Measurements from ENCODE around the gene FAM174C.
A peak's percentile ranks its signal among the peaks of the same experiment; 100 is the strongest.

Gene FAM174C

DNA sequence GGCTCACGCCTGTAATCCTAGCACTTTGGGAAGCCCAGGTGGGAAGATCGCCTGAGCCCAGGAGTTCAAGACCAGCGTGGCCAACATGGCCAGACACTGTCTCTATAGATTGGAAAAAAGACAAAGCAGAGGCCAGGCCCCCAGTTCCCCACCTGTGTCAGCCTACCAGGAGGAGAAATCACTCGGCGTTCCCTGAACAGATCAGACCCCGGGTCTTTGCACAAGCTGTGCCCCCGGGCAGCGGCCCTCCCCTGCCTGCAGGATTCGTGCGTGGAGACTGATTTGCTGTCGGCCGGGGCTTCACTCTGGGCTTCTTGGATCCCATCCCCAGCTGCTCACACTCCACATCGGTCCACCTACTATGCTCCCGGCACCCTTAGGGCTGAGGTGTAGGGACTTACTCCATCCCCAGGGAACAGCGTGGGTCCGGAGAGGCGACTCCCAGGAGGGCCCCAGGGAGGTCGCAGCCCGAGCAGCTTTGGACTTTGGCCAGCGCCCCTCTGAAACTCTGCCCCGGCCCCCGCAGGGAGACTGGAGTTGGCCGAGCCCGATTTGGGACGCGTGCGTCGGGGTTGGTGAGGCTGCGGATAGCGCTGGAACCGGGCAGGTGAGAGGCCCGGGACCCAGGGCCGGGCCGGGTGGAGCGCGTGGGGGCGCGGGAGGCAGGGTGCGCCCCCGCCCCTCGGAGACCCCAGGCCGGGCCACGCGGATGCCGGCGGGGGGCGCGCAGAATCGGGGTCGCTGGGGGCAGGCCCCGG, 9.8 kb downstream of the FAM174C start:
- DNase-seq (ENCODE audit: low read depth in 2 of 2), result no peak

DNA sequence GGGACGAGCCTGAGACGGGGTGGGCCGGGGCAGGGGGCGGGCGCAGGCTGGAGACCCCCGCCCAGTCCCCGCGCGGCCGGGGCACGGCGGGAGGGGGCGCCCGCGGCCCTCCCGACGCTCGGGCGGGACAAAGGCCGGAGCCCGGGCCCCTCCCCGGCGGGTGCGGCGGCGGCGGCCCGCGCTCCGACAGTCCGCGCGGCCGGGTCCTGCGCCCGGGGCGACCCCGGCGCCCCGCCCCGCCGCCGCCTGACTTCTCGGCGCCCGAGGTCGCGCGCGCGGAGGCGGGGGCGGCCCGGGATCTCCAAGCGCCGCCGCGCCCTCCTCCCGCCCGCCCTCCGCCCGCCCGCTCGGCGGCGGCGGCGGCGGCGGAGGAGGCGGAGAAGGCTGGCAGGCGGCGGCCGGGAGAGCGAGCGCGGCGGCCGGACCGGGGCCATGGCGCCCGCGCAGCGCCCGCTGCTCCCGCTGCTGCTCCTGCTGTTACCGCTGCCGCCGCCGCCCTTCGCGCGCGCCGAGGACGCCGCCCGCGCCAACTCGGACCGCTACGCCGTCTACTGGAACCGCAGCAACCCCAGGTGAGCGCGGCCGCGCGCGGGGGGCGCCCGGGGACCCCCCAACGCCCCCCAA, 10.5 kb downstream of the FAM174C start, which contains the start of gene EFNA2:
Gene EFNA2, plus strand, starts transcription at position 137 of the 624 bp plus-strand sequence. Its CDS starts 296 bp downstream, at position 433.
- DNase-seq (ENCODE audit: low read depth in 2 of 2), result no peak

DNA sequence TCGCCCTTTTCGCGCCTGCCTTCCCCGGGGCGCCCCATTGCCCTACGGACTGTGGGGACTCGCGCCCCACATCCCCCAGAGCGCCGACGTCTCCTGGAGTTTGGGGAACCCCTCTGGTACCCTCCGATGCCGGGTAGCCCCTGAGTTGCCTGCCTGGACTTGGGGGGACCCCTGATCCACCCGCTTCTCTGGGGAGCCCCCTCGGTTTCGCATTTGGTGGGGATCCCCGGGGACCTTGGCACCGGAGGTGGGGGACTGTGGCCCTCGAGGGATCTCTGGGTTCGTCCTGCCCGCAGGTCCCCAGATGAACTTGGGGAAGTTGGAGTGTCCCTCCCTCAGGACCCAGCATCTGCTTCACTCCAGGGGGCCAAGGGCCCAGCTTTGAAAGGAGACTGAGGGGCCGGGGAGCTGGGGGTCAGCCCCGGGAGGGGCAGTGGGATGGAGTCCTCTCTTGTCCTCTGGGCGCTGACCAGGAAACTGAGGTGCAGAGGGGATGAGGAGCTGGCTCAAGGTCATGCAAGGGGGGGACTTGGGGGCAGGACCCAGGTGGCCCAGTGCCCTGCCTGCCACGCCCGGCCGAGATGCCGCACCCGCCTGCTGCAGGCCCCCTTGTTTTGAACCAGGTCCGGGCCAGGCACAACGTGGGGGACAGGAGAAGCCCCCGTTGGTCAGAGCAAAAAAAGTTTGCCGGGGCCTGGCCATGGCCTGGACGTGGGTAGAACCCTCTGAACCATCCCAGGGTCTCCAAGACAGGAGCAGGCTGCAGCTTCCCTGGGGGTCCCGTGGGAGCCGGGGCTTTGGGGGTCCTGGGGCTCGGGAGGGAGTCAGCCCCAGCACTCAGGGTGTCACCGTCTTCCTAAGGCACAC, 11.4 kb downstream of the FAM174C start:
- DNase-seq (ENCODE audit: low read depth in 2 of 2), result no peak

DNA sequence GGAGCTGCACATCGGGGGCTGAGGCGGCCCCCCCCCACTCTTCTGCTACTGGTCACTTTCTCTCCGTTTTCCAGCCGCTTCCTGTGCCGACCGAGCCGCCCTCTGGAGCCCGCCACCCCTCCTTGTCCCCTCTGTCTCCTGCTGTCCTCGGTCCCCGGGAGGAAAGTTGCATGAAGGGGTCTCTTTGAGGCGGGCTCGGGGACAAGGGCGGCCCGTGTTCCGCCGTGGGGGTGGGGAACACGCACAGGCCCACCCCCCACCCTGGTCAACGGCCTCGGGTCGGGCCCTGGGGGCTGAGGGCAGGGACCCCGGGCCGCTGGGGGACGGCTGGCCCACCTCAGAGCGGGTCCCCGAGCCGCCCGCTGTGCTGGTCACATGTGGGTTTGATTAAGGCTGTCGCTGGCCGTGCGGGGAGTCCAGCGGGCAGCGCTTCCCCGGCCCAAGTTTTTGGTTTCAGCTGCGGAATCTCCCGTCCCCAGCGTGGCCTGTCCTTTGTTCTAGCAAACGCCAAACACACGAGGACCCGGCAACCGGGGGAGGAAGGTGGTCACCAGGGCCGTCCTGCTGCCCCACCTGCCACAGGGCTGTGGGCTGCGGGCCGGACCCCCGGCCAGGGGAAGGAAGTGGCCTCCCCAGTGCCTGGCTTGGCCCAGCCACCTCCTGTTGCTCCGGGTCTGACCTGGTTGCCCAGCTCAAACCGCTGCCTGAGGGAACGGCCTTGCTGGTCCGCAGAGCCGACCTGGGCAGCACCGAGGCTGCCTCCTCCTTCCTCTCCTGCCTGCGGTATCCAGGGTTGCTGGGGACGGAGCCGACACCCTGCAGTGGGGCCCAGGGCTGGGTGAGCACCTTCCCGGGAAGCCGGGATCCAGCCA, 12.3 kb downstream of the FAM174C start:
- DNase-seq (ENCODE audit: low read depth in 2 of 2), result no peak

DNA sequence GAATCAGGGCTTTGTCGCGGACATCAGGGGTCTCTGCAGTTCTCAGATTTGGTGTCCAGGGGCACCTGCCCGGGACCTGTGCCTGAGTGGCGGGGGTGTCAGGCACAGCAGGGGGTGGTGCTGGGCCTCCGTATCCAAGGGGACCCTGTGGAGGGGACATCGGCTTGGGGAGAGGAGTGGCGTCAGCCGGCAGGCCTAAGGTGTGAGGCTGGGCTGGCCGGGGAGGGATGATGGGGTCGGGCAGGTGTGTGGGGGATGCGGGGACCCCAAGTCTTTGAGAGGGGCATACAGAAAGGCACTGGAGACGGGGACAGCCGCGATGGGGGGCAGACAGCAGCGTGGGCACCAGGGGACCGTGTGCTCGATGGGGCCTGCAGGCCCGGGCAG, 12.9 kb downstream of the FAM174C start:
- DNase-seq (ENCODE audit: low read depth in 2 of 2), result no peak

DNA sequence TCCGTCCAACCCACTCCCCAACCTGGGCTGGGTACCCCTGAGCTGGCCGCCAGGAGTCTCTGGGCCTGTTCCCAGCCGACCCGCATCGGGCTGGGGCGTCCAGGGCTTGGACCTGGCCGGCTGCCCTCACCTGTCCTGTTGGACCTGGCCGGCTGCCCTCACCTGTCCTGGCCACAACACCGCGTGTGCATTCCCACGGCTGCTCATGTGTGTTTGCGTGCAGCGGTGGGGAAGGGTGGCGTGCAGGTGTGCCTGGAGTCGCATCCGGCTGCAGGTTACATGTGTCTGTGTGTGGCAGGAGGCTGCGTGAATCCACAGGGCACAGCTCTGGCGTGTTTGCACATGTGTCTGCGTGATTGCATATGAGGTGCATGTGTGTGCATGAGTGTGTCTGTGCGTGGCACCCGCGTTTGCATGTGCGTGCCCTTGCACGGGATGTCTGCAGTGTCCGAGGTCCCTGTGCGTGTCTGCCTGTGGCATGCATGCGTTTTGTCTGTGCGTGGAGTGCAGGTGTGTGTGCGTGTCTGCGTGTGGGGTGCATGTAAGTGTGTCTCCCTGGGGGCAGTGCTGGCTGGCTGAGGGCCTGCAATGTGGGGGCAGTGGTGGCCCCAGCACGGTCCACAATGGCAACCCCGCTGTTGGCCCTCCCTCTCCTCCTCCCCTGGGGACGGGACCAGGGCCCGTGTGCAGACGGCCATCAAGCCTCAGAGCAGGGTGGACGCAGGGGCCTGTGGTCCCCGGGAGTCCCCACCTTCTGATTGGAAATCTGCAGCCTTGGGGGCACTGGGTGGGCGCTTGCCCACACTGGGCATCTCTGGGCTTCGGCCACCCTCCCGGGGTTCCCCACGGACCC, 13.7 kb downstream of the FAM174C start:
- DNase-seq (ENCODE audit: low read depth in 2 of 2), result no peak

DNA sequence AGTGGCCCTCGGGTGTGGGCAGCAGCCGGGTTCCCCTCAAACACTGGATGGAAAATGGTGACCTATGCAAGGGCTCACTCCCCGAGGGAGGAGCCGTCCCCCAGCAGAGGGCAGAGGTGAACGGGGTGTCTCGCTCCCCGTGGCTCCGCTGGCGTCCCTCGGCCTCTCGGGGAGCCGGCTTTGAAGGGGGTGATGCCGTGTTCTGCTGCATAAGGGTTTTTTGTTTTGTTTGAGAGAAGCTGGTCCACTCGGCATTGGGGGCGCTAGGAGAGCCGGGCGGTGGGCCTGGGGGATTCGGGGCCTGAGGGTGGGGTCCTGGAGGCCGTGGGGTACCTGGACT, 14.3 kb downstream of the FAM174C start:
- DNase-seq (ENCODE audit: low read depth in 2 of 2), result no peak

DNA sequence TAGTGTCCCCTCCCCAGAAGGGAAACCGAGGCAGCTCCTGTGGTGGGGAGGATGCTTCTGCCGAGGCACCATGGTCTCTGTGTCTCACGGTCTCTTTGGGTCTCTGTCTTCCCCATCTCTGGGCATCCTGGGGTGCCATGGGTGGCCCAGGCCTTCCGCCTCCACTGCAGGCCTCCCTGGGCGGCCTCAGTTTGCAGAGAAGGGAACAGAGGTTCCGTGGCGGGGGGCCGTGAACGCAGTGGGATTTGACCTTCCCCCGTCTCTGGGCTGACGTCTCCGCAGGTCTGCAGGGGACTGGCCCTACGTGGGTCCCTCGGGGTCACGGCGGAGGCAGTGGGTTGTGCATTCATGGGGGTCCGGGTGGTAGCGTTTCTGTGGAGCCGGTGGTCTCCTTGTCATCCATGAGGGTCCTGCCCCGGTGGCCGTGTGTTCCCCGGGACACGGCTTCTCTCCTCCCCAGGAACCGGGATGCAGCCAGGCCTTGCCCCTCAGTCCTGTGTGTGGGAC, 14.9 kb downstream of the FAM174C start:
- no peak for DNase-seq (ENCODE audit: low read depth in 2 of 2)

DNA sequence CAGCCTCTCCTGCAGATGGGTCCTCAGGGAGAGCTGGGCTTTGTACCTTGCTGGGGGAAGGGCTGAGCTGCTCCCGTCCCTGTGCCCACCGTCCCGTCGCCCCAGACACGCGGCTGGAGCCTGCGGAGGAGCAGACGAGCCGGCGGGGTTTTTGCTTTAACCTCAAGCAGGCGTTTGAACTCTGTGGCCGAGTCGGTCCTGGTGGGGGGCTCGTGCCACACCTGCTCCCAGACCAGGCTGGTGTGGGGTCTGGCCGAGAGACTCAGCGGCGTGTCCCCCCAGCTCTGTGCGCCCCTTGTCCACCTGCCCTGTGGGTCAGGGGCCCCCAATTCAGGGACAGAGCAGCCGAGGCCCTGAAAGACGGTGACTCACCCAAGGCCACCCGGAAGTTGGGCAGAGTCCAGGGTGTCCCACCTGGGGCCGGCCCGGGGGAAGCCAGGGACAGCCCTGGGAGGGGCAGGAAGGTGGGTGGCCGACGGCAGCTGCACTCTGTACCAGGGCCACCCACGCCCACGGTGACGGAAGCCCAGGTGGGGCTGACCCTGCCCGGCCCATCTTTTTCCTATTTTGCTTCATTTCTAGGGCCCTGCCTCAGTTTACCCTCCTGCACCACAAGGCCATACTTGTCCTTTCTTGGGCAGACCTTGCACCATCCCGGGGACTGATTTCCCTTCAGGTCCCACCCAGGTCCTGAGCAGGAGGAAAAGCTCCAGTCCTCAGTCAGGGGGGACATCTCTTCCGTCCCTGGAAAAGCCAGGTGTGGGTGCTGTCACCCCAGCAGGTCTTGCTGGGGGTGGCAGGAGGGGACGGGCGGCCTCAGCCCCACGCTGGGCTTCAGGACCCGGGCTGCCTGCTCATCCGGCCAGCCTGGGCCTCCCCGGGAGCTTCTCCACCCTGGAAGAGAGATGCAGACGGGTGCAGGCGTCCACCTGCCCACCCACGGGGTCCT, 15.6 kb downstream of the FAM174C start:
- no peak for DNase-seq (ENCODE audit: low read depth in 2 of 2)

DNA sequence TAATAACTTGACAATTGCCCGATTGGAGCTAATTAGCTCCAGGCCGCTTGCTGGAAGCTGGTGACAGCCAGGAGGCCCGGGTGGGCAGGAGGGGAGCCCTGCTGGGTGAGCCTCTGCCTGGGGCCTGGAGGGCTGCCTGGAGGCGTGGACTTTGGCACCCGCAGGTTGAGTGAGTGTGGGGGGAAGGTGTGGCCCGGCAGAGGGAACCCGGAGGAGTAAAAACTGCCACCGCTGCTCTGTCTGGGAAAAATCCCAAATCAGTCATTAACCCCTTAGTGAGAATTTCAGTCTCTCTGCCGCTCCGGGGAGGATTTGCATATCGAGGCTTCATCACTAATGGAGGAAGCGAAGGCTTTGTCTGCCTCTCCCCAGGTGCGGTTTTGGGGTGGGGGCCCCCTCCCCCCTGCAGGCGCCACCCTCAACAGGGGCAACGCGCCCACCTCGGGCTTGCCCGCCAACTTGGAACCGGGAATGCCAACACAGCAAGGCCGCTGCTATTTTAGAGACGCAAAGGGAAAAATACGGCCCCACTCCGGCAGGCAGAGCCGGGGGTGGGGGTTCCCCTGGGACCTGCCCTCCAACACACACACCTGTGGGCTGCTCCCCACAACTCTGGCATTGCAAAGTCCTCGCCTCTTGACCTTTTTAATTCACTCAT, 16.6 kb downstream of the FAM174C start:
- DNase-seq (ENCODE audit: low read depth in 2 of 2), result no peak

DNA sequence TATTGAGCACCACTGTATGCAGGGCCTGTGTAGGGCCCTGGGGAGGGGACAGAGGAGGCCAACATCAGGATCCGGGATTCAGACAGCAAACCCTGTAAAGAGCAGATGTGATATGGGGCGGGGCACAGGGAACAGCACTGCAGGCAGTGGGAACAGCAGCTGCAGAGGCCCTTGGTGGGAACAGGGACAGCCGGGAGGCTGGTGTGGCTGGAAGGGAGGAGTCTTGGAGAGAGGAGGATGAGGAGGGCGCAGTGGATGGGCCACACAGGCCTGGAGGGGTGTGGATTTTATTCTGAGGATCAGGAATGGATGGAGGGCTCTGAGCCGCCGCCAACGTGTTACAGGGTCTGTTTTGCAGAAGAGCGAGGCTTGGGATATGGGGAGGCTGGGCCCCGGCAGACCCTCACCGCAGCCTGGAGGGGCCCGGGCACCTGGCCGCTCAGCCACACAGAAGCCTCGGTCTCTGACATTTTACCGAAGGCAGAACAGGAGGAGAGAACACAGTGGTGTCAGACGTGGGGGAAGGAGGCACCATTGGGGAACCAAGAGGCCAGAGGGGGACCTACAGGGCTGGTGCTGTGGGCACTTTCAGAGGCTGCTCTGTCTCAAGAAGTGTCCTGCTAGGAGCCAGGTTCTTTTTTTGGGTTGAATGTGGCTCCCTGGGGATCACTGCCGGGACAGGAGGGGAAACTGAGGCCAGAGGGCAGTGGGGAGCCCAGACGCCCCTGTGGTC, 17.3 kb downstream of the FAM174C start:
- DNase-seq (ENCODE audit: low read depth in 2 of 2), result no peak

DNA sequence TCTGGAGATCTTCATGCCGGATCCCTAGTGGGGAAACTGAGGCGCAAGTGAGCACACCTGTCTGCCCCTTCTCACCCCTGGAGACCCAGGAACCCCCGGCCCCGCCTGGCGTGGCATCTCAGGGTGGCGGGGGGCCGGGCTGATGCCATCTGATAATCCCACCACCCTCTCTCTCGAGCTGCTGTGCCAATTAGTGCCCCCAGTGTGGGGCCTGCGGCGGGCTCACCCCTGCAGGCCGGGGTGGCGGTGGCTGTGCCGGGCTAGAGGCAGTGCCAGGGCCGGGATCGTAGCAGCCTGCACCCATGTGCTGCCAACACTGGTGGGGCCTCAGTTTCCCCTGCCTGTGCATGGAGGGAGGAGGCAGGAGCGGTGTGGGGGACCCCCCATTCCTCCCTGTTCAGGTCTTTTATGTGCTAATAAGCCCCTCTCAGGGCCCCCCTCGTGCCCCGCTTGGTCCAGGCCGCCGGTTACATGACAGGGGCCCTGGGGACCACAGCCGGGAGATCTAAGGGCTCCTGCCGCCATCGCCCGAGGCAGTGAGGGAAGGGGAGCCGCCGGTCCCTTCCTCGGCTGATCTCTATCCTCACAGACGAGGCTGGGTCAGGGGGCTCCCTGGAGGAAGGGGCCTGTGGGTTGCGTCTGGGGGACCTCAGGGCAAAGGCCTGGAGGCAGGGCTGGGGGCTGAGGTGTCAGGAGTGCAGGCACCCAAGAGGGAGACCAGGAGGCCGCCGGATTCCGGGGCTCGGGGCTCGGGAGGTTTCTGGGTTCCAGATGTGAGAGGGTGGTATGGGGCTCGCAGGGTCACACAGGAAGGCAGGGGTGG, 18.7 kb downstream of the FAM174C start:
- no peak for DNase-seq (ENCODE audit: low read depth in 2 of 2)

DNA sequence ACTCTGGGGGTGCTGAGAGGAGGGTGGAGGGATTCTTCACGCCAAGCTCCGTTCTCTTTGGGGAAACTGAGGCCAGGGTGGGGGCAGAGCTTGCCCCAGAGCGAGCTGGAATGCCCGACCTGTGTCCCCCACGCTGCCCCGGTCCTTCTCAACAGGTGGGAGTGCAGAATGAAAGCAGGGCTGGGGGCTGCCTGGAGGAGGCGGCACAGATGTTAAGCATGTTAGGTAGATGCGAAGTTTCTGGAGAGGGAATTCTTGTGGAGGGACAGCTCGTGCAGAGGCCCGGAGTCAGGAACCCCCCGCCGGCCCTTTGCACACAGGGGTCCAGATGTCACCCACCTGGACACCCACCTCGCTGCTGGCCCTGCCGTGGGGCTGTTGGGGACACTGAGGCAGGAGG, 19.4 kb downstream of the FAM174C start:
- DNase-seq (ENCODE audit: low read depth in 2 of 2), result no peak

DNA sequence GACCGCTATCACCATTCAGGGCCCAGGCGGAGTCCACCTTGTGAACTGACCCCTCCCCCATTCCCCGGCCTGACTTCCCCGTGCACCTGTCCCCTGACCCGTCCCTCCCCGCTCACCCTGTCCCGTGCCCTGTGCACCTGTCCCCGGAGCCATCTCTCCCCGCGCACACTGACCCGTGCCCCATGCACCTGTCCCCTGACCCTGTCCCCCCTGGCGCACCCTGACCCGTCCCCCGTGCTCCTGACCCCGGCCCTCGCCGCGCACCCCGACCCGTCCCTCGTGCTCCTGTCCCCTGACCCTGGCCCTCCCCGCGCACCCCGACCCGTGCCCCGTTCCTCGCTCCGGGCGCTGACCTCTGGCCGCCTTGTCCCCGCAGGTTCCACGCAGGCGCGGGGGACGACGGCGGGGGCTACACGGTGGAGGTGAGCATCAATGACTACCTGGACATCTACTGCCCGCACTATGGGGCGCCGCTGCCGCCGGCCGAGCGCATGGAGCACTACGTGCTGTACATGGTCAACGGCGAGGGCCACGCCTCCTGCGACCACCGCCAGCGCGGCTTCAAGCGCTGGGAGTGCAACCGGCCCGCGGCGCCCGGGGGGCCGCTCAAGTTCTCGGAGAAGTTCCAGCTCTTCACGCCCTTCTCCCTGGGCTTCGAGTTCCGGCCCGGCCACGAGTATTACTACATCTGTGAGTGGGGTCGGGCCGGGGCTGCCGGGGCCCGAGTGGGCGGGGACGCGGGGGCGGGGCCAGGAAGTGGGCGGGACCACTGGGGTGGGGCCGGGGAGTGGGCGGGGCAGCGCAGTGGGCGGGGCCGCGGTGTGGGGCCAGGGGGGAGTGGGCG, 20.1 kb downstream of the FAM174C start:
- DNase-seq (ENCODE audit: low read depth in 2 of 2), result peak; percentile 44 to 53

DNA sequence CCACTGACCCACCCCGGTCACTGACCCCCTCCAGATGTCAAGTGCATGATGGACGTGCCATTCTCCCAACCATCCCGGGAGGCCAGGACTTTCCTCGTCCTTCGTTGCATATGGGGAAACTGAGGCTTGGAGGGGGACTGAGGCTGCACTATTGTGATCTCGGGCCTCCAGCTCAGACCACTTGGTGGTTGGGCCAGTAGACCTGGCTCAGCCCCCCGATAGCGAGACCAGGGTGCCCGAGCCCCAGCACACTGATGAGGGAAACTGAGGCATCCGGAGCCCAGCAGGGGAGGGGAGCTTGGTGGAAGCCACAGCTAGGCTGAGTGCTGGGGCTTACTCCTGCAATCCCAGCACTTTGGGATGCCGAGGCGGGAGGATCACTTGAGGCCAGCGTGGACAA, 20.7 kb downstream of the FAM174C start:
- no peak for DNase-seq (ENCODE audit: low read depth in 2 of 2)

DNA sequence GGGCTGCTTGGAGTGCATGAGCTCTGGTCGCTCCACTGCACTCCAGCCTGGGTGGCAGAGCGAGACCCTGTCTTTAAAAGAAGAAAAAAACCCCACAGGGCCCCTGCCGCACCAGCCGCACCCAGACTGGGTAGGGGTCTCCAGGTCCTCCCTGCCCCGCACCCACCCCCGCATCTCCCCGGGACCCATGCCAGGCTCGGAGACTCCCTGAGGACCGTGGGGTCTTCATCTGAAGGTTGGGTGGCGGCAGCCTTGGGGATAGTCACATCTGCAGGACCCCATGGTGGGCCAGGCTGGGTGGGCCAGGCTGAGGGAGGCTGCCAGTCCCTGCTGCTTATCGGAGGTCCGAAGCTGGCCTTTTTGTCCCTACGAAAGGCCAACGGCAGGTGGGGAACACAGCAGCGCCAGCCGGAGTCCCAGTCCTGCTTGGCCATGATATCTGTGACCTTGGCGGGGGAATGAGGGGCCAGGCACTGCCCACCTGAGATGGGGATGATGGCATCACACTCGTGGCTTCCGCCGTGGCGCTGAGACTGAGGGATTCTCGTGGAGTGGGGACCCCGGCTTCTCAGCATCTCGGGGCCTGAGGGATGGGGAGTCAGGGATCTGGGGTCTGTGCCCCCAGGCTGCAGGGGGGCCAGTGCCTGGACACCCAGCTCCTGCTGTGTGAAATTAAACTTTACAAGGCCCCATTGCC, 21.4 kb downstream of the FAM174C start:
- DNase-seq (ENCODE audit: low read depth in 2 of 2), result no peak

Data from stimulated activated CD8-positive, alpha-beta memory T cell treated with anti-CD3 and anti-CD28 coated beads, Interleukin-2, amount 100 ng/mL, for 48 hours (primary cell).